ENCODE measurements around the gene CCDC149.

Gene CCDC149

DNA sequence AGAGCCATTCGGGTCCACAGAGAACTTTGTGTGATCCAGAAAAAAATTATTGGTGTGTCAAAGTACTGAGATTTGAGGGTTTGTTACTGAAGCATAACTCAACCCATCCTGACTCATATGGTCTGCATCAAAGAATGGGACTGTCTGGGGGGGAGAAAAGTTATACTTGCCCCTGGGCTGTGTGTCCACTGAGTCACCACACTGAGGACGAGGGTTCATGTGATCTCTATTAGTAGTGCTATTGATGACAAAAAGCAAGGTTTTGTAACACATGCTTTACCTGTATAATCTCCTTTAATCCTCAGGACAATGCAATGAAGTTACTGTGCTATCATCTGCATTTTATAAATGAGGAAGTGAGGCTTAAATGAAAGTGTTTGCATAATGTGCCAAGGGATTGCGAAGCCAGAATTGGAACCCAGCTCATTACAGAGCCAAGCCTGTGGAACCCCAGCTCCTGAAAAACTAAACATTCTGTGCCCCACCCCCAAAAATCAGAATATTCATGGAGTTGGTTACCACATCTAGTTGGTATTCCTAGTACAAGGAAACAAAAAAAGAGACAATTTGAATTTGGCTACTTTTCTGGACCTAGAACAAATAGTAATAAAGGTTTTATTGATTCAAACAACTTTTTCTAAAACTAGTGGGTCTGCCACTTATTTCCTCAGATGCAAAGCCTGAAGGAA, 31.2 kb downstream of the CCDC149 start:
- Histone ChIP-seq H3K27me3 (no peaks in the 10 kb centered on the region), H3K9me3 (no peaks in the 10 kb centered on the region), H3K36me3 (no peaks in the 10 kb centered on the region), H3K4me3 (ENCODE audit: low read depth, low read length) (no peak overlapping the region), H3K4me1 (no peaks in the 10 kb centered on the region)
- DNase-seq = no peak
- TF ChIP-seq, protein P1, sequence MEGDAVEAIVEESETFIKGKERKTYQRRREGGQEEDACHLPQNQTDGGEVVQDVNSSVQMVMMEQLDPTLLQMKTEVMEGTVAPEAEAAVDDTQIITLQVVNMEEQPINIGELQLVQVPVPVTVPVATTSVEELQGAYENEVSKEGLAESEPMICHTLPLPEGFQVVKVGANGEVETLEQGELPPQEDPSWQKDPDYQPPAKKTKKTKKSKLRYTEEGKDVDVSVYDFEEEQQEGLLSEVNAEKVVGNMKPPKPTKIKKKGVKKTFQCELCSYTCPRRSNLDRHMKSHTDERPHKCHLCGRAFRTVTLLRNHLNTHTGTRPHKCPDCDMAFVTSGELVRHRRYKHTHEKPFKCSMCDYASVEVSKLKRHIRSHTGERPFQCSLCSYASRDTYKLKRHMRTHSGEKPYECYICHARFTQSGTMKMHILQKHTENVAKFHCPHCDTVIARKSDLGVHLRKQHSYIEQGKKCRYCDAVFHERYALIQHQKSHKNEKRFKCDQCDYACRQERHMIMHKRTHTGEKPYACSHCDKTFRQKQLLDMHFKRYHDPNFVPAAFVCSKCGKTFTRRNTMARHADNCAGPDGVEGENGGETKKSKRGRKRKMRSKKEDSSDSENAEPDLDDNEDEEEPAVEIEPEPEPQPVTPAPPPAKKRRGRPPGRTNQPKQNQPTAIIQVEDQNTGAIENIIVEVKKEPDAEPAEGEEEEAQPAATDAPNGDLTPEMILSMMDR (IDR thresholded peaks at IDR 0.05; ENCODE audit: low read depth, low read length) = no peak

DNA sequence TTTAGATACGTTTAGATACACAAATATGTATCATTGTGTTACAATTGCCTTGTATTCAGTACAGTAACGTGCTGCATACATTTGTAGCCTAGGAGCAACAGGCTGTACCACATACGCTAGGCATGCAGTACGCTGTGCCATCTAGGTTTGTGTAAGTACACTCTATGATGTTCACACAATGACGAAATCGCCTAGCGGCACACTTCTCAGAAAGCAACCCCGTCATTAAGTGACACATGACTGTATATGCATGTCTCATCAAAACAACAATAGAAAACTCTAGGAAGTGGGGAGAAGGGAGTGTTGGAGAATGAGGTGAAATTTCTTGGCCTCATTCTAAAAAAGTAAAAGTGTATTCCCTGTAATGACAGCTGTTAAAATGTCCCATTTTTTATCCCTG, 32.7 kb downstream of the CCDC149 start:
- Histone ChIP-seq H3K27me3 (no peaks in the 10 kb centered on the region), H3K4me1 (no peaks in the 10 kb centered on the region), H3K36me3 (no peaks in the 10 kb centered on the region), H3K9me3 (no peaks in the 10 kb centered on the region), H3K4me3 (ENCODE audit: low read depth, low read length) (no peak overlapping the region)
- TF ChIP-seq, protein P1 (IDR thresholded peaks at IDR 0.05; ENCODE audit: low read depth, low read length) = no peak
- no peak for DNase-seq

DNA sequence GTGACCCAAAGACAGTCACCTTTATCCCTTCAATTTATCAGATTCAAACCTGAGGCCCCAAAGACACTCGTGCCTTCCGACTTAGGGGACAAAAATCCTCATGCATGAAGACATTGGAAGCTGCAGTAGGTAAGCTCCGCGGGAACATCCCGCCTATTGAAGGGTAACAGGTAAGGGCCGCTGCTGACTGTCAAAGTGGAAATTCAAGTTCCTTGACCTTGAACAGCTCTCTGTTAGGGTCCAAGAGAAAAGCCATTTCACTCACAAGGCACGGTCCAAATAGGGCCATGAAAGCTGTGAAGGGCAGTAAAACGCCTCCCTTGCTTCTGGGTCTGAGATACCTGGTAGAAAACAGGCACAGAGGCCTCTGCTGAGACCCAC, 34.2 kb downstream of the CCDC149 start:
- TF ChIP-seq, protein P1 (IDR thresholded peaks at IDR 0.05; ENCODE audit: low read depth, low read length) = no peak
- H3K9me3 ChIP-seq = no peaks in the 10 kb centered on the region
- no peaks in the 10 kb centered on the region for H3K36me3 ChIP-seq
- no peaks in the 10 kb centered on the region for H3K4me1 ChIP-seq
- H3K27me3 ChIP-seq = no peaks in the 10 kb centered on the region
- DNase-seq = no peak
- no peak overlapping the region for H3K4me3 ChIP-seq (ENCODE audit: low read depth, low read length)

DNA sequence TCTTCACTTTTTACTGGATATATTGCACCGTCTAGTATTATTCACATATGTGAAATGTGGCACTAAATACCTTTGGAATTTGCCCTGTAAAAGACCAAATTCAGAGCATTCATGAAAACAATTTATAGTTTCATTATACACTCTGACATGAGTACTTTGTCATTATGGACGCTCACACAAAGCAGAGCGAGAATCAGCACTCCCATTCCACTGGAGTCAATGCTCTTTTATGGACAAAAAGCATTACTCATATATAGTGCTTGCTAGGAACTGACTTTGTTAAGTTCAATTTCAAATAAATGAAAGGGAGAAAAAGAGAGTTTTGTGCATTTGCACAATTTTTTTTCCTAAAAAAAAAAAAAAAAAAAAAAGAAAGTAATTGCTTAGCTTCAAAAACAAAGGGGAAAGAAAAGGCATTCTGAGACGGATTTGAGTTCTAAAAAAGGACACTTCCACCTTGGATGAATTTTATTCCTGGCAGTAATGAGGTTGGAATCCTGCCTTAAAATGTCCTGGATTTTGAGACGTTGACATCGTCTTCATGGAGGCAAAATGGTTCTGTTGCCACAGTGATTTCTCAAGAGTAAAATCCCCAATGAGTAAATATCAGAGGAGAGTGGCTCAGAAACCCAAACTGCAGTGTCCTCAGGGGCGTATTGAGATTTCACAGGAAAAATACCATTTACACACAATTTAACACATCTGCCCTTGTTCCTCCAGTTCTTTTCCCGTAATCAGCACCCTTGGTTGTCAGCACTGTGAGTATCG, 34.8 kb downstream of the CCDC149 start:
- DNase-seq = no peak
- TF ChIP-seq, protein P1 (IDR thresholded peaks at IDR 0.05; ENCODE audit: low read depth, low read length) = no peak
- no peaks in the 10 kb centered on the region for H3K9me3 ChIP-seq
- no peaks in the 10 kb centered on the region for H3K36me3 ChIP-seq
- H3K27me3 ChIP-seq = no peaks in the 10 kb centered on the region
- H3K4me3 ChIP-seq (ENCODE audit: low read depth, low read length) = no peak overlapping the region
- H3K4me1 ChIP-seq = no peaks in the 10 kb centered on the region

DNA sequence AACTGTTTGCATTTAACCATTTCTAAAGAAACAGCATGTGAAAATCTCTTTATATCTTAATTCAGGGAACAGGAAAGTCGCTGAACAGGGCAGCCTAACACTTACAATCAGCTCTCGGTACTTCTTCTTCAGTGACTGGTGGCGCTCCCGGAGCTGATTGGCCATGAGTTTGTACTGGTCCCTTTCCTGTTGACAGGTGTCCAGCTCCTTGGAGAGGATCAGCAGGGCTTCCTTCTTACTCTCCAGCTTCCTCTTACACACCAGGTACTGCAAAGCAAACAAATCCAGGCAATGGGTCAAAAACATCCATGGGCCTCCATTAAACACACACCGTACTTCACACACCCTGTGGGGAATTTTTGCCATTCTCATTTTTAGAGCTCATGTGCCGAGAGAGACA, 36.4 kb downstream of the CCDC149 start:
- TF ChIP-seq, protein P1 (IDR thresholded peaks at IDR 0.05; ENCODE audit: low read depth, low read length) = no peak

DNA sequence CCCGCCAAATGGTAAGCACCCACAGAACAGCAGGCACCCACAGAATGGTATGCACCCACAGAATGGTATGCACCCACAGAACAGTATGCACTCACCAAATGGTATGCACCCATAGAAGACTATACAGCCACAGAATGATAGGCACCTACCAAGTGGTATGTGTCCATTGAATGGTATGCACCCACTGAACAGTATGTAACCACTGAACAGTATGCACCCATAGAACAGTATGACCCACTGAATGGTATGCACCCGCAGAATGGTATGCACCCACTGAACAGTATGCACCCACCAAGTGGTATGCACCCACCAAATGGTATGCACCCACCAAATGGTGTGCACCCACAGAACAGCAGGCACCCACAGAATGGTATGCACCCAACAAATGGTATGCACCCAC, 40.1 kb downstream of the CCDC149 start:
- DNase-seq = no peak
- H3K9me3 ChIP-seq = no peaks in the 10 kb centered on the region
- H3K4me3 ChIP-seq (ENCODE audit: low read depth, low read length) = no peak overlapping the region
- TF ChIP-seq, protein P1 (IDR thresholded peaks at IDR 0.05; ENCODE audit: low read depth, low read length) = no peak
- no peaks in the 10 kb centered on the region for H3K36me3 ChIP-seq
- no peaks in the 10 kb centered on the region for H3K4me1 ChIP-seq
- H3K27me3 ChIP-seq = no peaks in the 10 kb centered on the region

More for the DNA sequence above, 36.4 kb downstream of the CCDC149 start:
- Histone ChIP-seq H3K4me1 (no peaks in the 10 kb centered on the region), H3K27me3 (no peaks in the 10 kb centered on the region), H3K36me3 (no peaks in the 10 kb centered on the region), H3K4me3 (ENCODE audit: low read depth, low read length) (no peak overlapping the region), H3K9me3 (no peaks in the 10 kb centered on the region)
- no peak for DNase-seq
